BLaER1 treated with 17β-estradiol and CSF1 and Interleukin-3, amounts not matched to agents 10 nM and 100 nM (cell line): ENCODE results near the gene FHIT.

Experiments
- H3K27ac ChIP-seq, 11 experiments: shearing (Covaris generic); formaldehyde crosslinking; 2 replicates each; pipeline ENCODE4 v1.8.1; 2022
- H3K27me3 ChIP-seq, 11 experiments: shearing (Covaris generic); formaldehyde crosslinking; 2 replicates each; pipeline ENCODE4 v1.8.1; 2022
- H3K36me3 ChIP-seq, 11 experiments: shearing (Covaris generic); formaldehyde crosslinking; 2 replicates each; pipeline ENCODE4 v1.8.1; 2022
- H3K4me1 ChIP-seq, 10 experiments: shearing (Covaris generic); formaldehyde crosslinking; 2 replicates each; pipeline ENCODE4 v1.8.1; 2022
- H3K4me2 ChIP-seq, 11 experiments: shearing (Covaris generic); formaldehyde crosslinking; 2 replicates each; pipeline ENCODE4 v1.8.1; 2022
- H3K4me3 ChIP-seq, 10 experiments: shearing (Covaris generic); formaldehyde crosslinking; 2 replicates each; pipeline ENCODE4 v1.8.1; 2022
- H3K9ac ChIP-seq, 11 experiments: shearing (Covaris generic); formaldehyde crosslinking; 2 replicates each; pipeline ENCODE4 v1.8.1; 2022
- H3K9me3 ChIP-seq, 11 experiments: shearing (Covaris generic); formaldehyde crosslinking; replicated peaks in 1 of 11; 2 replicates each; pipeline ENCODE4 v1.8.1; 2022
- H4K20me1 ChIP-seq, 11 experiments: shearing (Covaris generic); formaldehyde crosslinking; 2 replicates each; pipeline ENCODE4 v1.8.1; 2022
- Cebpa-rat ChIP-seq, 11 experiments: shearing (Covaris generic); IDR thresholded peaks; 2 replicates each; pipeline ENCODE4 v1.8.1; 2022

FHIT gene

DNA sequence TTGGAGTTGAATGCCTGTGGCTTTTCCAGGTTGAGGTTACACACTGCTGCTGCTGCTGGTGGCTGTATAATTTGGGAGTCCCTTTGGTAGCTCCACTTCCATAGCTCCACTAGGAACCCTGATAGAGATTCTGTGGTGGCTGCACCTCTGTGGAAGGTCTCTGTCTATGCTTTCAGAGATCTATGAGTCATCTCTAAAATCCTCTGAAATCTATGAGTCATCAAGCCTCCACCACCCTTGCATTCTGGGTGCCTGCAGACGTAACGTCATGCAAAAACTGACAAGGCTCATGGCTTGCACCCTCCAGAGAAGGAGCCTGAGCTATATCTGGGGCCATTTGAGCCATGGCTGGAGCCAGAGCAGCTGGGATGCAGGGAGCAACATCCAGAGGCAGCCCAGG is 1164.4 kb downstream of the FHIT start:
- TF ChIP-seq Cebpa-rat (IDR thresholded peaks at IDR 0.05) = no peak

DNA sequence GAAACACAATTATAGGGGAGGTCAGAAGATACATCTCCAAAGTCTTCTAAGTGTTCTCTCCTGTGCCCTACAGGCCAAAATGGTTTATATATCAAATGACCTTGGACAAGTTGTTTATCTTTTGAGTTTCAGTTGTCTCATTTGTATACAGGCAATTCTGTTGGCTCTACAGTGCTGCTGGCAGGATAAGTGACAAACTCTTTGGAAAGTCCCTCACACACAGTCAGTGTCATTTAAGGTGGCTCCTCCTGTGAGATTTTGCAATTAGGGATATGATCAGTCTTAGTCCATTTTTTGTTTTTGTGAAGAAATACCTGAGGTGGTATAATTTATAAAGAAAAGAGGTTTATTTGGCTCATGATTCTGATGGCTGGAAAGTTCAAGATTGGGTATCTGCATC is 1165.6 kb downstream of the FHIT start:
- peaks cover 0 to 53% (median 39%) of the 10 kb centered on the region in 11 experiments for H3K9me3 ChIP-seq
- no peak overlapping the region for H3K27ac ChIP-seq
- H3K9ac ChIP-seq = no peak overlapping the region
- TF ChIP-seq Cebpa-rat (IDR thresholded peaks at IDR 0.05) = no peak
- no peak overlapping the region for H3K4me2 ChIP-seq
- H3K36me3 ChIP-seq = peaks cover 0 to 9% (median 0%) of the 10 kb centered on the region in 11 experiments; a peak in 1 of 22 replicates
- no peaks in the 10 kb centered on the region for H4K20me1 ChIP-seq
- H3K4me1 ChIP-seq = peaks cover 0 to 22% (median 15%) of the 10 kb centered on the region in 10 experiments; a peak in 15 of 20 replicates
- H3K27me3 ChIP-seq = no peaks in the 10 kb centered on the region
- no peak overlapping the region for H3K4me3 ChIP-seq

More for the DNA sequence above, 1164.4 kb downstream of the FHIT start:
- H3K4me2 ChIP-seq = no peak overlapping the region; a peak in 1 of 22 replicates
- peaks cover 0 to 11% (median 4%) of the 10 kb centered on the region in 10 experiments; a peak in 15 of 20 replicates for H3K4me1 ChIP-seq
- H3K4me3 ChIP-seq = no peak overlapping the region
- H3K27me3 ChIP-seq = no peaks in the 10 kb centered on the region
- no peak overlapping the region for H3K9ac ChIP-seq
- H3K36me3 ChIP-seq = peaks cover 0 to 9% (median 0%) of the 10 kb centered on the region in 11 experiments; a peak in 1 of 22 replicates
- peaks cover 0 to 53% (median 39%) of the 10 kb centered on the region in 11 experiments for H3K9me3 ChIP-seq
- H4K20me1 ChIP-seq = no peaks in the 10 kb centered on the region
- no peak overlapping the region for H3K27ac ChIP-seq

DNA sequence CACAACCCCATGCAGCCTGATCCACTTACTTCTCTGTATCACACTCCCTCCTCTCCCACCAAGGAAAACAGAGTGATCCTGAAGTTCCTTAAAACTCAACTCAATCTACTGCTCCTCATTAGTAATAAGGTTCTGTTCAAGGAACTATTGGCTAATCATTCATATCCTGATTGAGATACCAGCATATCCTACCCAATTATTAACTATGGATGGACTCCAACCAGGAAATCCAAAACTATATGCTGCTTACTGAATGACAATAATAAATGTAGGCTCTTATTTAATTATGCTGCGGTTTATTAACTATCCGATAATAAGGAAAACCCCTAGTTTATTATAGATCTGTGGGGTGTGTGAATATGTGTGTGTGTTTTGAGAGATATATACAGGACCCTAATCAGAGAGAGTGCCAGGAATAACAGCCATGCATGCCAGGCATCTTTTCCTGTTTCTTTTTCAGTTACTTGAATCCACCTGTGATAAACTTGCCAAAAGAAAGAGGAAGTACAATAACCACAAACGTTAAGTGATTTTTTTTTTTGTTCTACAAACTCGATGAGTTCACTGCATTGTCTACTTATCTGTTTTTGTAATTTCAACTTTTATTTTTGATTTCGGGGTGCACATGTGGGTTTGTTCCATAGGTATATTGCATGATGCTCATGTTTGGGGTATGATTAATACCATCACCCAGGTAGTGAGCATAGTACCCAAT is 1169.7 kb downstream of the FHIT start:
- H3K4me2 ChIP-seq = peak overlapping the region in 9 of 11 experiments; percentile 8 to 76 (median 39); a peak in 17 of 22 replicates
- peak overlapping the region in 1 of 11 experiments; percentile 28; a peak in 2 of 22 replicates for H3K27ac ChIP-seq
- H3K4me1 ChIP-seq = peaks cover 0 to 40% (median 20%) of the 10 kb centered on the region in 10 experiments; a peak in 16 of 20 replicates

DNA sequence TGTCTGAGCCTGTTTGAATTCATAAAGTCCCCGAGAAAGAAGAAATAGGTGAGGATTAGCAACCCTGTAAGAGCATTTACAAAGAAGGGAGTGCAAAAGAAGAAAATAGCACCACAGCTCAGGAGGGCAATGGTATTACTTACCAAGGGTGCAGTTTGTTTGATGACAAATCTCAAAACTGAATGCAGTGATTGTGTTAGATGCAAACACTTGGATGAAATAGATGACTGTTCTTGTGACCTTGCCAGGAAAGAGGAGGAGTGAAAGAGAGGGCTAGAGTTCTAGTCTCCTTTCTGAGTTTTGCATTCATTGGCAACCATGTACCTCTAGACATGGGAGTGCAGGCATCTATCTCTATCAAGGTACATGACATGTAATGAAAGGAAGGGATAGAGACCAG is 1170.6 kb downstream of the FHIT start:
- Histone ChIP-seq H3K36me3 (peaks cover 0 to 9% (median 0%) of the 10 kb centered on the region in 11 experiments; a peak in 1 of 22 replicates), H3K27me3 (no peaks in the 10 kb centered on the region), H4K20me1 (no peaks in the 10 kb centered on the region), H3K4me3 (no peak overlapping the region), H3K9ac (no peak overlapping the region), H3K4me1 (peaks cover 6 to 46% (median 20%) of the 10 kb centered on the region in 10 experiments; a peak in 18 of 20 replicates), H3K4me2 (peak overlapping the region in 8 of 11 experiments; percentile 8 to 76 (median 44); a peak in 12 of 22 replicates), H3K9me3 (peaks cover 5 to 52% (median 36%) of the 10 kb centered on the region in 11 experiments; a peak in 21 of 22 replicates), H3K27ac (peak overlapping the region in 1 of 11 experiments; percentile 28; a peak in 1 of 22 replicates)
- no peak for TF ChIP-seq Cebpa-rat (IDR thresholded peaks at IDR 0.05)

More for the DNA sequence above, 1169.7 kb downstream of the FHIT start:
- H4K20me1 ChIP-seq = no peaks in the 10 kb centered on the region
- H3K27me3 ChIP-seq = no peaks in the 10 kb centered on the region
- peaks cover 0 to 9% (median 0%) of the 10 kb centered on the region in 11 experiments; a peak in 1 of 22 replicates for H3K36me3 ChIP-seq
- H3K4me3 ChIP-seq = no peak overlapping the region
- H3K9me3 ChIP-seq = peaks cover 5 to 60% (median 42%) of the 10 kb centered on the region in 11 experiments; a peak in 21 of 22 replicates
- no peak for TF ChIP-seq Cebpa-rat (IDR thresholded peaks at IDR 0.05)
- no peak overlapping the region for H3K9ac ChIP-seq

- H4K20me1 ChIP-seq = no peaks in the 10 kb centered on the region
- peaks cover 8 to 46% (median 20%) of the 10 kb centered on the region in 10 experiments; a peak in 18 of 20 replicates for H3K4me1 ChIP-seq
- H3K9ac ChIP-seq = no peak overlapping the region
- peaks cover 0 to 9% (median 0%) of the 10 kb centered on the region in 11 experiments; a peak in 1 of 22 replicates for H3K36me3 ChIP-seq
- no peak overlapping the region for H3K4me3 ChIP-seq
- no peaks in the 10 kb centered on the region for H3K27me3 ChIP-seq
- TF ChIP-seq Cebpa-rat (IDR thresholded peaks at IDR 0.05) = no peak
- peak overlapping the region in 4 of 11 experiments; percentile 9 to 41 (median 32); a peak in 4 of 22 replicates for H3K4me2 ChIP-seq
- H3K9me3 ChIP-seq = peaks cover 5 to 43% (median 34%) of the 10 kb centered on the region in 11 experiments; a peak in 21 of 22 replicates
- H3K27ac ChIP-seq = no peak overlapping the region
Observed at GRCh38 chr3:60079076-60079475, 1172.2 kb downstream of the FHIT start.

- peaks cover 17 to 45% (median 36%) of the 10 kb centered on the region in 11 experiments for H3K9me3 ChIP-seq
- no peak overlapping the region for H3K27ac ChIP-seq
- no peaks in the 10 kb centered on the region for H3K27me3 ChIP-seq
- no peak for TF ChIP-seq Cebpa-rat (IDR thresholded peaks at IDR 0.05)
- H4K20me1 ChIP-seq = no peaks in the 10 kb centered on the region
- peak overlapping the region in 9 of 11 experiments; percentile 2 to 44 (median 22); a peak in 12 of 22 replicates for H3K4me2 ChIP-seq
- H3K4me3 ChIP-seq = no peak overlapping the region; a peak in 1 of 20 replicates
- no peaks in the 10 kb centered on the region for H3K36me3 ChIP-seq
- H3K9ac ChIP-seq = no peak overlapping the region
- H3K4me1 ChIP-seq = peaks cover under 1 to 41% (median 17%) of the 10 kb centered on the region in 10 experiments; a peak in 18 of 20 replicates
Observed at GRCh38 chr3:60076331-60076730, 1174.9 kb downstream of the FHIT start.

- no peaks in the 10 kb centered on the region for H3K27me3 ChIP-seq
- H3K4me1 ChIP-seq = peaks cover 5 to 34% (median 13%) of the 10 kb centered on the region in 10 experiments; a peak in 17 of 20 replicates
- H3K4me2 ChIP-seq = no peak overlapping the region
- TF ChIP-seq Cebpa-rat (IDR thresholded peaks at IDR 0.05) = no peak
- H3K9me3 ChIP-seq = peaks cover 24 to 57% (median 45%) of the 10 kb centered on the region in 11 experiments
- H3K36me3 ChIP-seq = no peaks in the 10 kb centered on the region
- H3K27ac ChIP-seq = no peak overlapping the region
- no peaks in the 10 kb centered on the region for H4K20me1 ChIP-seq
- H3K4me3 ChIP-seq = no peak overlapping the region
- no peak overlapping the region for H3K9ac ChIP-seq
Observed at GRCh38 chr3:60073942-60074341, 1177.3 kb downstream of the FHIT start.

DNA sequence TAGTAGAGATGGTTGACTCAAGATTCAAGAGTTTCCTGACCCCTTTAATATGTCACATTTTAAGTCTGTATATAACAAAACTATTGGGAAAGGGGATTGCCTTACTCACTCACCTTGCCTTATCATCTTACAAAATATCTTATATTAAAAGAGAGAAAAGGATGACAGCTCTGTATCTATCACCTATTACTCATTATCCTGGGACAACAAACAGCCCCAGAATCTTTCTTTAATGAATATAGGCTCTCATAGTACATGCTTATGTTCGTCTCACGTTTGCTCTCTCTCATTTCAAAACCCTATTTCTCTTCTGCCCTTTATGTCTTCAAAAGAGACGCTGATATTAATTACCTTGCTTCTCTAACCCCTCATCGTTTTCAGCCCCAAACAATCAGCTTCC is 1178.0 kb downstream of the FHIT start:
- Histone ChIP-seq H3K9ac (no peak overlapping the region), H3K4me3 (no peak overlapping the region), H3K27me3 (no peaks in the 10 kb centered on the region), H3K4me2 (no peak overlapping the region), H3K27ac (no peak overlapping the region), H3K36me3 (no peaks in the 10 kb centered on the region), H3K4me1 (peaks cover 5 to 32% (median 13%) of the 10 kb centered on the region in 10 experiments; a peak in 17 of 20 replicates), H4K20me1 (no peaks in the 10 kb centered on the region), H3K9me3 (peaks cover 21 to 54% (median 40%) of the 10 kb centered on the region in 11 experiments)
- no peak for TF ChIP-seq Cebpa-rat (IDR thresholded peaks at IDR 0.05)

DNA sequence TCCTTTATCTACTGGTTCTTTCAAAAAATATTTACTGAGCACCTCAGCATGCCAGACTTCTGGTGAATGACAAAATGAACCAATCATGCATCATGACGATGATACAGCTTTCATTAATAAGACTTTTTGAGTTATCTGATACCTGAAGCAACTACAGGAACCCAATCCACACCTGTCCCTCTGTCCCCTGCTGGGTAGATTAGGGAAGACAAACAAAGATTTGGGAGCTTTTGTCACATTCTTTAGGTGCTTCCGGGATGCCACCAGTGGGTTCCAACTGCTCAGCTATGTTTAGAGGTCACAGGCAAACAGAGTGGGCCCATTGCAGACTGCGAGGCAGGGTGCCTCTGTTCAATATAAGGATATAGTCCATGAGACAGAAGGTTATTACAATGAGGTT is 1180.9 kb downstream of the FHIT start:
- H3K9me3 ChIP-seq = peaks cover 19 to 55% (median 44%) of the 10 kb centered on the region in 11 experiments
- peak overlapping the region in 4 of 11 experiments; percentile 44 to 74 (median 58); a peak in 5 of 22 replicates for H3K27ac ChIP-seq
- no peaks in the 10 kb centered on the region for H3K36me3 ChIP-seq
- no peaks in the 10 kb centered on the region for H4K20me1 ChIP-seq
- peak overlapping the region in 6 of 11 experiments; percentile 33 to 63 (median 57); a peak in 12 of 22 replicates for H3K4me2 ChIP-seq
- H3K9ac ChIP-seq = peak overlapping the region in 1 of 11 experiments; percentile 34; a peak in 1 of 22 replicates
- no peak overlapping the region for H3K4me3 ChIP-seq
- peaks cover 0 to 31% (median 13%) of the 10 kb centered on the region in 10 experiments; a peak in 14 of 20 replicates for H3K4me1 ChIP-seq
- TF ChIP-seq Cebpa-rat (IDR thresholded peaks at IDR 0.05) = no peak
- no peaks in the 10 kb centered on the region for H3K27me3 ChIP-seq
